Keratinocyte (primary cell): ENCODE data around the gene TSSC4.

Source experiments
- CTCF ChIP-seq, 3 experiments: IDR thresholded peaks in 1 of 3; conservative IDR thresholded peaks in 1 of 3; optimal IDR thresholded peaks in 1 of 3; 2 replicates in 2 of 3; 3 replicates in 1 of 3; pipeline versions ENCODE3 to v1.5.1; 2011; ENCODE audit warnings: low read length in 3 of 3, mild to moderate bottlenecking in 3 of 3, moderate library complexity in 2 of 3, control low read depth in 1 of 3, inconsistent platforms in 1 of 3; ENCODE audit not compliant: insufficient read depth in 2 of 3; ENCODE audit errors: extremely low read depth in 1 of 3
- EZH2 ChIP-seq: IDR thresholded peaks from one replicate; pipeline ENCODE4 v1.6.1; 2012; ENCODE audit warnings: inconsistent platforms, mild to moderate bottlenecking, low read length, moderate library complexity

DNA sequence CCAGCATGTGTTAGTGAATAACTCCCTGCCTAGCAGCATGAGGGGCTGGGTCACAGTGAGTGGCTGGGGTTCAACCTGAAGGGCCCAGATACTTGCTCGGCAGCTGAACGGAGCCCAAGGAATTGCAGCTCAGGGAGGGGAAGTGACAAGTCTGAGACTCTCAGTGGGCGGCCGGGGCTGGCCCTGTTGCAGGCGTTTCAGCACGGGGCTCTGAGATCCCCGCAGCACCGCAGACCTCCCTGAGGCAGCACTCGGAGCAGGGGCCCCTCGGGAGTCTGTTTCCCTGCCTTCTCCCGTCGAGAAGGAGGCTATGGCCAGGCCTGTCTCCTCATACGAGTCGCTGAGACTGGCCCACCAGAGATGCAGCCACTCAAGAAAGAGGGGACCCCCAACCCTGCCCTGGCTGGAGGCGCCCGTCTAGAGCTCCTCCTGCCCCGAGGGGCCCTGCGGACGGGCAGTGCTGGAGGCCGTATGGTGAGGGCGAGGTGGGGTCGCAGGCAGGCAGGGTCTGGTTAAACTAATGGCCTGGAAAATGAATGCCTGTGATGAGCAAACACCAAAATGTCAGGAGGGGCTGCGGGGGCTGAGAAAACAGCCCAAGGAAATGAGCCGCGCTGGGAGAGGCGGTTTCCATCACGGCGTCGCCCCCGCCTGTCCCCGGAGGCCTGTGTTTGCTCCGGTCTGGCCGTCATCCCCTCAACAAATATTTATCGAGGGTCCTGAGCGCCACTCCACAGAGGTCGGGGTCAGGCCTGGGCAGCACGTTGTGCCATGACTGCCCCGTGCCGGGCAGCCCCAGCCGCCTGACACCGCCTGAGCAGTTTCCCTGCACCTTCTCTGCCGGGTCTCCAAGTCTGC, 9.3 kb downstream of the TSSC4 start:
- no peak for TF ChIP-seq CTCF (optimal IDR thresholded peaks at IDR 0.05 in 1 of 3, IDR thresholded peaks at IDR 0.05 in 1 of 3, conservative IDR thresholded peaks at IDR 0.05 in 1 of 3; ENCODE audit: extremely low read depth in 1 of 3, insufficient read depth in 2 of 3, low read length in 3 of 3)
- no peak for TF ChIP-seq EZH2
